AG08395 (cell line): ENCODE results near the gene PDK2.

Source experiments
- DNase-seq: peaks from one replicate; pipeline ENCODE4 v3.0.0; 2012; ENCODE audit warnings: mixed read lengths, low spot score

PDK2 gene

GRCh38 chr17:50094753-50095619 is at the start of gene PDK2:
TSS of gene PDK2 (plus strand) at chr17:50095351. CDS start at chr17:50095436, 85 bp downstream.
- peak; percentile 98 for DNase-seq

GRCh38 chr17:50046179-50046578 is 49.0 kb upstream of the PDK2 start:
- no peak for DNase-seq

- DNase-seq = no peak
These were observed 48.5 kb upstream of the PDK2 start for GRCh38 chr17:50046667-50047066.

- no peak for DNase-seq
These were observed 48.1 kb upstream of the PDK2 start for GRCh38 chr17:50047083-50047482.

GRCh38 chr17:50047488-50048126 is 47.5 kb upstream of the PDK2 start:
- DNase-seq = peak; percentile 75

- no peak for DNase-seq
These were observed 46.9 kb upstream of the PDK2 start for GRCh38 chr17:50048146-50048720.

GRCh38 chr17:50048988-50049387 is 46.2 kb upstream of the PDK2 start:
- DNase-seq = no peak

GRCh38 chr17:50049636-50050035 is 45.5 kb upstream of the PDK2 start:
- no peak for DNase-seq

- DNase-seq = no peak
These were observed 44.6 kb upstream of the PDK2 start for GRCh38 chr17:50050431-50051032.

GRCh38 chr17:50051082-50051576 is 44.0 kb upstream of the PDK2 start:
- peak; percentile 75 for DNase-seq

GRCh38 chr17:50051606-50052005 is 43.5 kb upstream of the PDK2 start:
- no peak for DNase-seq

GRCh38 chr17:50052241-50052796 is 42.8 kb upstream of the PDK2 start:
- no peak for DNase-seq

GRCh38 chr17:50052822-50053653 is 42.1 kb upstream of the PDK2 start:
- no peak for DNase-seq

- no peak for DNase-seq
These were observed 41.5 kb upstream of the PDK2 start for GRCh38 chr17:50053654-50053960.

- no peak for DNase-seq
These were observed 40.1 kb upstream of the PDK2 start for GRCh38 chr17:50055055-50055425.

- peak; percentile 82 for DNase-seq
These were observed 39.5 kb upstream of the PDK2 start, which contains the start of gene ITGA3 for GRCh38 chr17:50055426-50056216. TSS of gene ITGA3 (plus strand) at chr17:50056110. CDS start at chr17:50056440, 330 bp downstream.

GRCh38 chr17:50056217-50056960 is 38.8 kb upstream of the PDK2 start:
- peak; percentile 47 for DNase-seq

GRCh38 chr17:50056961-50057330 is 38.2 kb upstream of the PDK2 start:
- DNase-seq = peak; percentile 37

- DNase-seq = no peak
These were observed 37.6 kb upstream of the PDK2 start for GRCh38 chr17:50057521-50057991.
